ENCODE measurements around the gene MYT1.
A peak's percentile ranks its signal among the peaks of the same experiment; 100 is the strongest.

Gene MYT1

DNA sequence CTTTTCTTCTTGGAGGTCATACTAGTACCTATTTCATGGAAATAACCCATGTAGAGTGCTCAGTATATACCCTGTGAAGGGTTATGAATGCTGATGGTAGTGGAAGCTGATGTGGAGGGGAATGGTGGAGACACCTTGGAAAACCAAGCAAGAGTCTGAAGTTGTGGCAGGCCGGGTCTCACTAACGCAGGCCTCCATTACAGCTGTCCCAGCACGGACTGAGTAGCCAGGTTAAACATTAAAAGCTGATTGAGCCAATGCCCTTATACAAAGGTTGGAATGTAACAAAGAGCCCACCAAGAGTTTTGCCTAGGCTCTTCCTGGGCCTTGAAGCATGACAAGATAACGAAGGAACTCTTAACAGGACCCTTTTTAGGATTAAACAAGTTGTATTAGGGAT, 89.2 kb downstream of the MYT1 start:
- no peak for DNase-seq

DNA sequence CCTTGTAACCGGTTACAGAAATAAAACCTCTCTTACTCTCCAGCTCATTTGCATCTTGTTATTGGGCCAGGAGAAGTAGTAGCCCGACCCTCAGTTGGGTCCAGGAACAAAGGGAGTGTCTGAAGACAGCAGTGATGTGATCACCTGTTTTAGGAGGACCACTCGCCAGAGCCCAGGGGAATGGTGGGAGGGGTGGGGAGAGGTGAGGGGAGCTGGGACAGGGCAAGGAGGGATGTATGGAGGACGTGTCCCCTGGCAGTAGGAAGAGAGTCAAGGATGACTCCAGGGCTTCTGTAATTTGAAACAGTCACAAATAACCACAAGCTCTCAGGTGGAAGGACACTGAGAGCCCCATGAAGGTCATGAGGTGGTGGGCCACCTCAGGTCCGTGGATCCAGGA, 89.9 kb downstream of the MYT1 start:
- no peak for DNase-seq

DNA sequence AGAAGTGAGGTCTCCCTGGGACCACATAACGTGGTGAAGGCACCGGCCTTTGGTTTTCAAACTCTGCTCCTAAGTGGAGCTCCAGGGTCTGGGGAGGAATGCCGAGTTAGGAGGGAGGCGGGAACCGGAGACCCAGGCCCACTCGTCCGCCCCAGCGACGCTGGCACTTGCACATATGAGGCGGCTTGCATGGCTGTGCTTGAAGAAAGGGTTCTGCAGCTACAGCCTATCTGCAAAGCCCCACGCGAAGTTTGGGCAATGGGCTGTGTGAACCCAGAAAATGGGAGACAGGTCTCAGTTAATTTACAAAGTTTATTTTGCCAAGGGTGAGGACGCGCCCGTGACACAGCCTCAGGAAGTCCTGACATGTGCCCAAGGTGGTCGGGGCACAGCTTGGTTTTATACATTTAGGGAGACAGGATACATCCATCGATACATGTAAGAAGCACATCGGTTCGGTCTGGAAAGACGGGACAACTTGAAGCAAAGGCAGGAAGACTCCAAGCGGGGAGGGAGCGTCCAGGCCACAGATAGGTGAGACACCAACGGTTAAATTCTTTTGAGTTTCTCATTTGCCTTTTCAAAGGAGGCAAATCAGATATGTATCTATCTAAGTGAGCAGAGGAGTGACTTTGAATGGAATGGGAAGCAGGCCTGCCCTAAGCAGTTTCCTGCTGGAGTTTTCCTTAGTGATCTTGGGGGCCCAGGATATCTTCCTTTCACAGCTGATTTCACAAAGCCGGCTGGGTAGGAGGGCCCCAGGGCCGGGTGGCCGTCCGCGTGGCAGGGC, 90.5 kb downstream of the MYT1 start:
- no peak for DNase-seq

DNA sequence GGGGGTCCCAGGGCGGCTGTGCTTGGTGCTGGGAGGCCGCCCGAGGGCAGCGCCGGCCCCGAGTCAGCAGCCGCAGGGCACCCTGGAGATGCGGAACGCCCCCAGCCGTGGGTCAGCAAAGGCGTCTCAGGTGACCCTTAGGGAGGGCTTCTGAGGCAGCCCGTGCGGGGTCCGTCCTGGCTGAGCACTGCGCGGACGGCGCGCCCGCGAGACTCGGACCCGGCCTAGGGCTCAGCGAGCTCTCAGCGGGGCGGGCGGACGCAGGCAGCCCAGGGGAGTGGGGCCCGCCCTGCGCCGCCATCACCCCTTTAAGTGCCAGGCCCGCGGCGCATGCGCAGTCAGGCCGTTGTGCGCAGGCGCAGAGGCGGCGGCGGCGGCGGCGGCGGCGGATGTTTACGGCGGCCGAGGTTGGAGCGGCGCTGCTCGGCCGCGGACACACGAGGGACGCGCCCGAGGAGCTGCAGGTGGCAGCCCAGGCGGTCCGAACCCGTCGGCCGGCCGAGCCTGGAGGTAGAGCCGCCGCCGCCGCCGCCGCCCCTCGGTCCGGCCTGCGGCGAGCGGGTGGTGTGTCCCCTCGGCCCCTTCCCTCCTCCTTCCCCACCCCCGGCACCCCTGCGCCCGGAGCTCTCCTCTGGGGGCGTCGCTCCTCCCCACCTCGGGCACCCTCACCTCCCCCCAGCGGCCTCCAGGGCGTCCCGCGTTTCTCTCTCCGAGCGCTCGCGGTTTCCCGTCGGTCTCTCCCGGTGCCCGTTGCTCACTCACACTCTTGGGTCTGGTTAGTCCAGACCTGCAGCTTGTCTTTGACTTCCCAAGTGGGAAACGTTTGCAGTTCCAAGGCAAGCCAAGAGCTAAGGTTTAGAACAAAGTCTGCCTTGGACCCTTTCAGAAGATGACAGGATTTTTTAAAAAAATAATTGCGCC, 91.4 kb downstream of the MYT1 start, which contains the start of gene PCMTD2:
TSS of gene PCMTD2 (plus strand) at position 388 of the 921 bp plus-strand sequence. CDS start 4,218 bp downstream, outside the sequence.
- DNase-seq: peak; percentile 99

DNA sequence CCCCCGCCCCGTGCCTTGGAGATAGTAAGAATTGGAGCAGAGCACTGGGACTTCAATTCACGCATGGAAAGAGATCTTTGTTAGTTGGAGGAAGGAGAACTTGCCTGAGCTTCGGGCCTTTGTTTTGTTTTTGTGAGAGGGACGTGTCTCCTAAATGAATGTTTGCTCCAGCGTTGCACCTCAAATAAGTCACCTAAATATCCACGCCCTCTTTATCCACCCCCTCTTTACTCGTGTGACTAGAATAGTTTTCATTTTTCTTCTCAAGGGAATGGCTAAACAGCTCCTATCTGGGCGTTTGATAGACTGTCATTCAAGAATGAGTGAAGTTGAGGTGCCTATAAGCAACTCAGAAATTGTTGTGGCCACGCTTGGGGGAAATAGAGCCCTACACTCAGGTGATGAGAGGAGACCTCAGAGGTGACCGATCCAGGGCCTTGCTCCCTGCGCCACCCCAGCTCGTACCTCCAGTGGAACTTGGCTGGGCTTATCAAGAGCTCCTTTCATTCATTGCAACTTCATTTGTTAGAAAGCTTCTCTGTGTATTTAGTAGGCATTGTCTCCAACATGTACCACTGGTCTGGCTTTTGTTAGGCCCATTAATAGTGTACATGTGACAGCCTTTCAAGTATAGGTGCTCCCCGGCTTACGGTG, 92.2 kb downstream of the MYT1 start:
- DNase-seq: no peak

DNA sequence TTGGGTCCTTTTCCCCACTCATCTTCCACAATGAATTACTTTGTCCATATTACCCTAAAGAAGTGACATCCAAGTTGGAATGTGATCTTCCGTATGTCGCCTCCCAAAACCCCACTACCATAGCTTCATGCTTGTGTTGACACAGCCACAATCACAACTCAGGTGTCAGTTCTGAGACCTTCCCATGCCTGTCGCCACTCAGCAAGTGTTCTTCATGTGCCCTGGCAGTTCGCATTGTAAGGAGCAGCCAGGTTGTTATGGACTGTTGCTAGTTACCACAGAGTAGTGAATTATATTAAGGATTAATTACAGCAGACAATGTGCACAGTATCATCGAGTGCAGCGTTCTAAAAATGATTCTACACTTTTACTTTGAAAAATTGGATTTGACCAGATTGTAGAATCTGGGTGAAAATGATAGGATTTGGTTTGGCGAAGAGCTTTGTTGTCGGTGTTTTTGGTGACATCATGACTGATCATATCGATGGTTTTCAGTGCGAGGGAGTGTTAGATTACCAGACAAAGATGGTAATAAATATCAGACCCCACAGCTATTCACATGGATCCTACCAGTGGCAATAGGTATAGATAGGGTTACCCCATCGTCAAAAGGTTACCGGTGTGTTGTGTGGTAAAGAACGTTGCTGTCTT, 93.0 kb downstream of the MYT1 start:
- no peak for DNase-seq

DNA sequence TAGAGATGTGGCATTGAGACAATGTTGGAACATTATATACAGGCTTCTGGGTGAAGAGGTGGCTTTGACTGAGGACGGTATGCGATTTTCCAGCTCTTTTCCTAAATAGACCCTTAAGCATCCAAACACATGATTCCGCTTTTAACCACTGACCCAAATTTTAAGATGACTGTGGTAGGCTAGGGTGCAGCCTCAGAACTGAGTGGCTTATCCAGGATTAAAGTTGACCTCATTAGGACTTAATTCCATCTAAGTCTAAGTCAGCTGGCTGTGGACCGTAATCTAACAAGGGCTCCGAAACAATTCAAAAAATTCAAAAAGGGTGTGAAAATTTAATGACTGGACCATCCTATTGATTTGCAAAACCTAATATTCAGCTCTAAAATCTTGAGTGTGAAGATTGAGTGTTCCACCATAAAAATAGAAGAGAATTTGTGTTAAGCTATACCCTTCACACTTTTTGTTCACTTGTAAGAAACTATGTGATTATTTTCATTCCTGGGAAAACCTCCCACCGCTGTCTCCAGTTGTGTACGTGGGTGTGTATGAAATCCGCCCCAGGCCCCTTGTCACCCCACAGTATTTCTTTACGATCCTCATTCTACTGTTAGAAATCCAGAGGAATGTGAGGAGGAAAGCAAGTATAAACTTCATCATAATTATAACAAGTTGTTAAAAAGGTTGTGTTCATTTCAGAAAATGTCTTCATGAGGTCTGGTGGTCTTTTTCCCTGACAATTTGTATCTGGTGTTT, 94.0 kb downstream of the MYT1 start:
- no peak for DNase-seq

DNA sequence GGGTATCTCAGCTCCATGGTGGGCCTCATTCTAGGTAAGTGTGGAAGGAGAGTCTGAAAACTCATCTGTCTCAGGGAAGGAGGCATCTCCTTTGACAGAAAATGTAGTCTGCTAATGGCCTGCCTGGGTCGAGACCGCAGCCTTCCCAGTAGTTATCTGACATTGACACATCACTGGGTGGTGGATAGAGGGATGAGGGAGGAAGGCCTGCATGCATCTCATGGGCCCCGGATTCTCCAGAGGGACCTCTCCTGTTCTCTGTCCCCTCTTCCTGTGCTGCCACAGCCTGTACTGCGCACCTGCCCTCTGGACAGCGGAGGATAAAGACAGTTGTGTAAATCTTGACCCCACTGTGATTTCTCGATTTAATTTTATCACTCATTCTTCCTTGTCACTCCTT, 96.0 kb downstream of the MYT1 start:
- DNase-seq: no peak

DNA sequence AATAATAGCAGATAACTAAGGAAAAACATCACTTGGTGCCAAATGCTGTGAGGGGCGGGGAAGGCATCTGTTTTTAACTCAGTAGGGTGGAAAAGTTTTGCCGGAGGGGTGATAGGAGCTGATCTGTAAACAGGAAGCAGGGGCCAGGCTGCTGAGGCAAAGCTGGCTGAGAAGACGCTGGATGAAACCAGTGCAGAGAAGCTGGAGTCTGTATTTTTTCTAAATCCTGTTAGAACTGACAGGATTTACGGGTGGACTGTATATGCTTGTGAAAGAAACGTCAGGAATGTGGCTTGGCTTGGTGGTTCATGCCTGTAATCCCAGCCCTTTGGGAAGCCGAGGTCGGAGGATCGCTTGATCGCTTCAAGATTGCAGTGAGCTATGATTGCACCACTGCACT, 96.9 kb downstream of the MYT1 start:
- no peak for DNase-seq

DNA sequence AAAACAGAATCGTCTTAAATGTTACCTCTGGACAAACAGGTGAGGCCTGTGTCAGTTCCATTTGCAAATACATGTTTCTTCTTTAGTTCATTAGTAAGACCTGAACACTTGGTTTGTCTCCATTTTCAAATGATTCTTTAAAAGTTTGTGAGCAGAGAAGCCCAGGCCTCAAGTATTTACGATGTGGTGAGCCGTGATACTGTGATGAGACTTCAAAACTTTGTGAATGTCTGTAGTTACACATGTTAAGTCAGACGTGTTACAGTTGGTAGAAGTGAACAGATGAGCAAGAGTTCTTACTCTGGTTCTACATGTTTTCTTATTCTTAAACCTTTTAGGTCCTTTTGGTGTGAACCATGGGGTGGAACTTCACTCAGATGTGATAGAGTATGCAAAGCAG, 99.8 kb downstream of the MYT1 start:
- no peak for DNase-seq

DNA sequence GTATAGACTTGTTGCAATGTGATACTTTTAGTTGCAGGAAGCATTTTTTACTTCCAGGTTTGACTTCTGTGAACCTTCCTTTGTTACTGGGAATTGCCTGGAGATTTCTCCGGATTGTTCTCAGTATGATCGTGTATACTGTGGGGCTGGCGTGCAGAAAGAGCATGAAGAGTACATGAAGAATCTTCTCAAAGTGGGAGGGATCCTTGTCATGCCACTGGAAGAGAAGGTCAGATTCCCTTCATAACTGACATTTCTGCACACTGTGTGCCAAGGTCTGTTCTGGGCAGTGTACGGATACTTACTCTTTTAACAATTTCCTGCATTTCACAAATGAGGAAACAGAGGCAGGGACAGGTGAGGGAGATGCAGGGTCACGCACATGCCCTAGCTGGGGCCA, 100.9 kb downstream of the MYT1 start:
- no peak for DNase-seq

DNA sequence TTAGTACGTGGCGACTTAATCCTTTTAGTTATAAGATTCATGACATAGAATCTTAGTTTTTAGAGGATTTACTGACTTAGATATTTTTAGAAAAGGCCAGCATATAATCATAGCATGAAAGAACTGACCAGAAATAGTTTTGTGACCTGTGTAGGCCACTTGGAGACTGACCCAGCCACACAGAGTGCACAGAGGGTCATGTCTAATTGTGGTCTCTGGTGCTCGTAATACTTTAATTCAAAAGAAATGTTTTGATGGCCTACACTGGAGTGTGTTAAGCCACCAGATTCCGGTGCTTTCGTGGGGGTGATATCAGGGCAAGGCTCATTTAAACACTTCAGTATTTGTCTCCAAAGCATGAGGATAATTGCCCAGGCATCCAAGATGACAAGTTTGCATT, 102.7 kb downstream of the MYT1 start:
- no peak for DNase-seq

DNA sequence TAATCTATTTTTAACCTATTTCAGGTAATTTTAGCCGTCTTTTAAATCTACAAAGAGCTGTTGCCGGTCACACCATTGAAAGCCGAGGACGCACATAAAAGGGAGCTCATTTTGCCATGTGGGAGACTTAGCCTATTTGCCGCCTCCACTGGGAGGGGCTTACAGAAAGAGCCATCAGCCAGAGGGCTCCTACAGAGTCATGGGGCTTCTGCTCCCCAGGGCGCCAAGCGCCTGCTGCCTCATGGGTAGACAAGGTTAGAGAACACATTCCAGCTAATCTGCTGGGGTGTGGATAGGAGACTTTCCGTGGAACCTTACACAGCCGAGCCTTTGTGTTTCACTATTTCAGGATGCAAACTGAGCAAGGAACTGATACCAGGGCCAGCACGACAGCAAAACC, 103.9 kb downstream of the MYT1 start:
- DNase-seq: no peak

DNA sequence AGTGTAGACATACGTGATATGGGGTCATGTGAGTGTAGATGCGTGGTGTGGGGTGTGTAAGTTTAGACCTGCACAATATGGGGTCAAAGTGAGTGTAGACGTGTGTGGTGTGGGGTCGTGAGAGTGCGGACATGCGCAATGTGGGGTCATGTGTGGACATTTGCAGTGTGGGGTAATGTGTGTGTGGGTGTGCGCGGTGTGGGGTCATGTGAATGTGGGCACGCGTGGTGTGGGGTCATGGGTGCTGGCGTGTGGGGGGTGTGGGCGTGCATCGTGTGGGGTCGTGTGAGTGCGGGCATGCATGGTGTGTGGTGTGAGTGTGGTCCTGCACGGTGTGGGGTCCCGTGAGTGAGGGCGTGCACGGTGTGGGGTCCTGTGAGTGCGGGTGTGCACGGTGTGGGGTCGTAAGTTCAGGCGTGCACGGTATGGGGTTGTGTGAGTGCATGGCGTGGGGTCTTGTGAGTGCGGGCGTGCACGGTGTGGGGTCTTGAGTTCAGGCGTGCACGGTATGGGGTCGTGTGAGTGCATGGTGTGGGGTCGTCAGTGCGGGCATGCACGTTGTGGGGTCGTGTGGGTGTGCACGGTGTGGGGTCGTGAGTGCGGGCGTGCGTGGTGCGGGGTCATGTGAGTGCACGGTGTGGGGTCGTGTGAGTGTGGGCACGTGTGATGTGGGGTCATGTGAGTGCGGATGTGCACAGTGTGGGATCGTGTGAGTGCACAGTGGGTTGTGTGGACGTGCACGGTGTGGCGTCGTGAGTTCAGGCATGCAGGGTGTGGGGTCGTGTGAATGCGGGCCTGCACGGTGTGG, 105.6 kb downstream of the MYT1 start:
- DNase-seq: no peak

DNA sequence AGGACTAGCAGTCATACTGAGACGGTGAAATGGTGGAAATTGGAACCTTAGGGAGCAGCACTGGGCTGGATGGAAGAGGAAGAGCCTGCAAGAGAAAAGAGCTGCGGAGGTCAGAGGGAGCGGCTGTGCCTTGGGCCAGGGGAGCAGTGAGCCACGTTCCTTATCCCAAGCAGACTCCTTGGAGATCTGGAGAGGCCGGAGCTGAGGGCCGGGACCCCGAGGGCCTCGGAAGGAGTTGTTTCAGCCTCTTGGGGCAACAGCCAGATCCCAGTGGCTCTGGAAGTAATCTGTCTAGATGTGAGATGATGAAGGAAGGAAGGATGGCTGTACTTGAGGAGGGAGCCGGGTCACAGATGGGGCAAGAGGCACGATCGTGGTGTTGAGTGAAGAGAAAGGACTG, 107.4 kb downstream of the MYT1 start:
- DNase-seq: no peak

DNA sequence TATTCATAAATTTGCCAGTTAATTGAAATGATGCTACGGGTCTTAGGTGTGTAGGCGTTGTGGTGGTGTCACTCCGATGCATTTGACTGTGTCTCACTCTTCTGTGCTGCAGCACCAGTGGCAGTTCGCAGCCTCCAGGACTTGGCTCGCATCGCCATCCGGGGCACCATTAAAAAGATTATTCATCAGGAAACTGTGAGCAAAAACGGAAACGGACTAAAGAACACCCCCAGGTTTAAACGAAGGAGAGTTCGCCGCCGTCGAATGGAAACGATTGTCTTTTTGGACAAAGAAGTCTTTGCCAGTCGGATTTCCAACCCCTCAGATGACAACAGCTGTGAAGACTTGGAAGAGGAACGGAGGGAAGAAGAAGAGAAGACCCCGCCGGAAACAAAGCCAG, 108.9 kb downstream of the MYT1 start:
- no peak for DNase-seq

DNA sequence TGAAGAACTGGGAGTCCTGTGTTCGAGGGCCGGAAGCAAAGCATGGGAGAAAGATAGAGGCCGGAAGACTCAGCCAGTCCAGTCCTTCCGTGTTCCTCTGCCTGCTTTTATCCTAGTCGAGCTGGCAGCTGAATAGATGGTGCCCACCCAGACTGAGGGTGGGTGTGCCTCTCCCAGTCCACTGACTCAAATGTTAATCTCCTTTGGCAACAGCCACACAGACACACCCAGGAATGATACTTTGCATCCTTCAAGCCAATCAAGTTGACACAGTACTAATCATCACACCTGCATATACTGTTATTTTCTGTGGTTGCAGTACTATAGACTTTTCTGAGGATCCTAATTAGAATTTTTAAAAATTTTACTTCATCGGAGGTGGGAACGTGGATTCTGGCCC, 112.6 kb downstream of the MYT1 start:
- DNase-seq: no peak

DNA sequence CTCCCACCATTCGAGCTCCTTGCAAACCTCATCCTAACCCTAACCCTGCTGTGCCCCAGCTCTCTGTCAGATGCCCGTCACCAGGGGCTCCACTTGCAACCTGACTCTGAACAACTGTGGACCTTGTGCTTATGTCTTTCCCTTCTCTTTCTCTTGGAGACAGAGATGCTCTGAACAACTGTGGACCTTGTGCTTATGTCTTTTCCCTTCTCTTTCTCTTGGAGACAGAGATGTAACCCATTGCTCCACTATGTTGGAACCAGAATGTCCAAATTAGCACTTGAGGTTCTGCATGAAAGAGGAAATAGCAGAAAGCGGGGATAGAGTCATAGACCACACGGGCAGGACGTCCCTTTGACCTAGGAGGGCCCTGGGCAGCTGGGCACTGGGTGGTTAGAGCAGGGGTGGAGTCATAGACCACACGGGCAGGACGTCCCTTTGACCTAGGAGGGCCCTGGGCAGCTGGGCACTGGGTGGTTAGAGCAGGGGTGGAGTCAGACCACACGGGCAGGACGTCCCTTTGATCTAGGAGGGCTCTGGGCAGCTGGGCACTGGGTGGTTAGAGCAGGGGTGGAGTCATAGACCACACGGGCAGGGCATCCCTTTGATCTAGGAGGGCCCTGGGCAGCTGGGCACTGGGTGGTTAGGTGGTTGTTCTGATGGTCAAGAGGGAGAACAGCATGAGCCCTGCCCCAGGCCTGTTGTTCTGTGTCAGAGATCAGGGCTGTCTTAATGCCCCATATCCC, 113.5 kb downstream of the MYT1 start:
- no peak for DNase-seq

DNA sequence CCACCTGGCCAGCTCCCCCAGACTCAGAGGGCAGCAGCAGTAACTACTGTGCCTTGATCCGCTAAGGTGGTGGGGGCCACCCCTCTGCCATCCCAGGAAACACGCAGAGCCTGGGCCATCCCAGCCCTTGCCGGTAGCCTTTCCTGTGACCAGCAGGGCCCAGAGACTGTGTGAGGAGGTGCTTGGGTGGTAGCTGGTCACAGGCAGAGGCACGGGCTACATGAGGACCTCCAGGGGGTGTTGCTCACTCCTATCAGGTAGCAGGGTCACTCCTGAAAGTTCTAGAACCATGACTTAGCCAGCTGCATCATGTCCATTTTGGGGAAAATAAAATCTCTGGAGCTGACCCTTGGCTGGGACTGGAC, 114.0 kb downstream of the MYT1 start:
- no peak for DNase-seq

DNA sequence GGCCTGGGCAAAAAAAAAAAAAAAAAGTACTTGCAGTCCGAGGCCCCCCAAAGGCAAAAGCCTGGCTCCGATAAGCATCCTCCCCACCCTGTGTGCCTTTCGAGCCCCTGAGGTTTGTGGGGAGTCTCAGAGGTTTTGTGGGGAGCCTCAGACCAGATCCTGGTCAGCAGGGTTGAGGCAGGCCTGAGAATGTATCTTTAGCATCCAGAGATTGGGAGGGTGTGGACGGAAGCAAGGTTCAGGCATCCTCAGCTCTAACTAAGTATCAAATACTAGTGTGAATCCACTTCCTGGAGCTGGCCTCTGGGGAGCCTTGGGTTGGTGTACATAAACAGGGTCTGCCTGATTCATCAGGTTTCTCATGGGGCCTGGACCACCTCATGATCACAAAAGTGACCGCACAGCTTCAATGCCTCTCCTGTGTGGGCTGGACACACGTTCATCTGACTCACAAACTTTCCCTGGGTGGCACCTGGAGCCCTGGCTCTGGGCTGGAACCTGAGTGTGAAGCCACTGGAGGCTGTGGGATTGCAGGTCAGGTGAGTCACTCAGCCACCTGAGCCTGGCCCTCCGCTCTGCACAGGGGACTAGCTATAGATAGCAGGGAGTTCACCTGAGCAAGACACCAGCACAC, 115.7 kb downstream of the MYT1 start:
- no peak for DNase-seq

Data from 8988T (cell line).